SK-N-SH treated with all-trans-retinoic acid at 6 μM for 48 hours (cell line): ENCODE measurements around the gene SSU72.
"Not testable (repeated sequence)": the region's sequence is repeated elsewhere in the genome, so short reads cannot be mapped to it uniquely, and the experiment has no call there.

Source experiments
- ARNTL ChIP-seq: fragments of 450-650 bp; formaldehyde crosslinking; IDR thresholded peaks from 2 replicates; pipeline ENCODE4 v1.5.0; 2020; ENCODE audit warnings: low read depth, mild to moderate bottlenecking, moderate library complexity, borderline replicate concordance
- ZC3H10 ChIP-seq: fragments of 250-450 bp; sonication (Bioruptor Pico); IDR thresholded peaks from 2 replicates; pipeline ENCODE4 v1.5.1; 2021; ENCODE audit warnings: mild to moderate bottlenecking, moderate library complexity
- ZFP3 ChIP-seq: fragments of 250-450 bp; sonication (Bioruptor Pico); IDR thresholded peaks from 2 replicates; pipeline ENCODE4 v1.5.0; 2020; ENCODE audit warnings: mild to moderate bottlenecking, moderate library complexity
- ZFP30 ChIP-seq: fragments of 450-650 bp; formaldehyde crosslinking; IDR thresholded peaks from 2 replicates; pipeline ENCODE4 v1.5.0; 2022; ENCODE audit warnings: mild to moderate bottlenecking, moderate library complexity
- ZNF8 ChIP-seq: fragments of 450-650 bp; formaldehyde crosslinking; IDR thresholded peaks from 2 replicates; pipeline ENCODE4 v1.5.0; 2020; ENCODE audit warnings: mild to moderate bottlenecking, moderate library complexity
- TF ChIP-seq, protein P1 (sequence below): fragments of 250-450 bp; sonication (Bioruptor Pico); IDR thresholded peaks from 2 replicates; pipeline ENCODE4 v1.8.0; 2020; ENCODE audit warnings: mild to moderate bottlenecking, moderate library complexity, borderline replicate concordance
- TF ChIP-seq, protein P2 (sequence below): fragments of 250-450 bp; sonication (Bioruptor Pico); IDR thresholded peaks from 2 replicates; pipeline ENCODE4 v1.5.0; 2020; ENCODE audit warnings: mild to moderate bottlenecking, moderate library complexity
- TF ChIP-seq, protein P3 (sequence below): fragments of 250-450 bp; sonication (Bioruptor Pico); IDR thresholded peaks from 2 replicates; pipeline ENCODE4 v1.8.0; 2021; ENCODE audit warnings: low read depth, mild to moderate bottlenecking, moderate library complexity, borderline replicate concordance
- TF ChIP-seq, protein P4 (sequence below): fragments of 250-450 bp; sonication (Bioruptor Pico); IDR thresholded peaks from 2 replicates; pipeline ENCODE4 v1.5.1; 2020; ENCODE audit warnings: low read depth, mild to moderate bottlenecking, moderate library complexity

DNA sequence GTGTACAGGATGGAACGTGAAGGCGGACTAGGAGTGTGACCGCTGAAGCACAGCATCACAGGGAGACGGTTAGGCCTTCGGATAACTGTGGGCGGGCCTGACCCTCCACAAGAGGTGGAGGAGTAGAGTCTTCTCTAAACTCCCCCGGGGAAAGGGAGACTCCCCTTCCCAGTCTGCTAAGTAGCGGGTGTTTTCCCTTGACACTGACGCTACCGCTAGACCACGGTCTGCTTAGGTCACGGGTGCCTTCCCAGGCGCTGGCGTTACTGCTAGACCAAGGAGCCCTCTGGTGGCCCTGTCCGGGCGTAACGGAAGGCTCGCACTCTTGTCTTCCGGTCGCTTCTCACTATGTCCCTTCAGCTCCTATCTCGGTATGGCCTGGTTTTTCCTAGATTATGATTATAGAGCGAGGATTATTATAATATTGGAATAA lies 69.3 kb downstream of the SSU72 start:
- TF ChIP-seq ZC3H10; ARNTL (CRISPR knock-in tag); ZFP3 (CRISPR knock-in tag); ZNF8 (CRISPR knock-in tag); ZFP30 (CRISPR knock-in tag): not testable (repeated sequence)
- TF ChIP-seq, protein P1, sequence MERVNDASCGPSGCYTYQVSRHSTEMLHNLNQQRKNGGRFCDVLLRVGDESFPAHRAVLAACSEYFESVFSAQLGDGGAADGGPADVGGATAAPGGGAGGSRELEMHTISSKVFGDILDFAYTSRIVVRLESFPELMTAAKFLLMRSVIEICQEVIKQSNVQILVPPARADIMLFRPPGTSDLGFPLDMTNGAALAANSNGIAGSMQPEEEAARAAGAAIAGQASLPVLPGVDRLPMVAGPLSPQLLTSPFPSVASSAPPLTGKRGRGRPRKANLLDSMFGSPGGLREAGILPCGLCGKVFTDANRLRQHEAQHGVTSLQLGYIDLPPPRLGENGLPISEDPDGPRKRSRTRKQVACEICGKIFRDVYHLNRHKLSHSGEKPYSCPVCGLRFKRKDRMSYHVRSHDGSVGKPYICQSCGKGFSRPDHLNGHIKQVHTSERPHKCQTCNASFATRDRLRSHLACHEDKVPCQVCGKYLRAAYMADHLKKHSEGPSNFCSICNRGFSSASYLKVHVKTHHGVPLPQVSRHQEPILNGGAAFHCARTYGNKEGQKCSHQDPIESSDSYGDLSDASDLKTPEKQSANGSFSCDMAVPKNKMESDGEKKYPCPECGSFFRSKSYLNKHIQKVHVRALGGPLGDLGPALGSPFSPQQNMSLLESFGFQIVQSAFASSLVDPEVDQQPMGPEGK, result not testable (repeated sequence)
- TF ChIP-seq, protein P2, sequence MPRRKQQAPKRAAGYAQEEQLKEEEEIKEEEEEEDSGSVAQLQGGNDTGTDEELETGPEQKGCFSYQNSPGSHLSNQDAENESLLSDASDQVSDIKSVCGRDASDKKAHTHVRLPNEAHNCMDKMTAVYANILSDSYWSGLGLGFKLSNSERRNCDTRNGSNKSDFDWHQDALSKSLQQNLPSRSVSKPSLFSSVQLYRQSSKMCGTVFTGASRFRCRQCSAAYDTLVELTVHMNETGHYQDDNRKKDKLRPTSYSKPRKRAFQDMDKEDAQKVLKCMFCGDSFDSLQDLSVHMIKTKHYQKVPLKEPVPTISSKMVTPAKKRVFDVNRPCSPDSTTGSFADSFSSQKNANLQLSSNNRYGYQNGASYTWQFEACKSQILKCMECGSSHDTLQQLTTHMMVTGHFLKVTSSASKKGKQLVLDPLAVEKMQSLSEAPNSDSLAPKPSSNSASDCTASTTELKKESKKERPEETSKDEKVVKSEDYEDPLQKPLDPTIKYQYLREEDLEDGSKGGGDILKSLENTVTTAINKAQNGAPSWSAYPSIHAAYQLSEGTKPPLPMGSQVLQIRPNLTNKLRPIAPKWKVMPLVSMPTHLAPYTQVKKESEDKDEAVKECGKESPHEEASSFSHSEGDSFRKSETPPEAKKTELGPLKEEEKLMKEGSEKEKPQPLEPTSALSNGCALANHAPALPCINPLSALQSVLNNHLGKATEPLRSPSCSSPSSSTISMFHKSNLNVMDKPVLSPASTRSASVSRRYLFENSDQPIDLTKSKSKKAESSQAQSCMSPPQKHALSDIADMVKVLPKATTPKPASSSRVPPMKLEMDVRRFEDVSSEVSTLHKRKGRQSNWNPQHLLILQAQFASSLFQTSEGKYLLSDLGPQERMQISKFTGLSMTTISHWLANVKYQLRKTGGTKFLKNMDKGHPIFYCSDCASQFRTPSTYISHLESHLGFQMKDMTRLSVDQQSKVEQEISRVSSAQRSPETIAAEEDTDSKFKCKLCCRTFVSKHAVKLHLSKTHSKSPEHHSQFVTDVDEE (CRISPR knock-in tag), result not testable (repeated sequence)
- TF ChIP-seq, protein P3, sequence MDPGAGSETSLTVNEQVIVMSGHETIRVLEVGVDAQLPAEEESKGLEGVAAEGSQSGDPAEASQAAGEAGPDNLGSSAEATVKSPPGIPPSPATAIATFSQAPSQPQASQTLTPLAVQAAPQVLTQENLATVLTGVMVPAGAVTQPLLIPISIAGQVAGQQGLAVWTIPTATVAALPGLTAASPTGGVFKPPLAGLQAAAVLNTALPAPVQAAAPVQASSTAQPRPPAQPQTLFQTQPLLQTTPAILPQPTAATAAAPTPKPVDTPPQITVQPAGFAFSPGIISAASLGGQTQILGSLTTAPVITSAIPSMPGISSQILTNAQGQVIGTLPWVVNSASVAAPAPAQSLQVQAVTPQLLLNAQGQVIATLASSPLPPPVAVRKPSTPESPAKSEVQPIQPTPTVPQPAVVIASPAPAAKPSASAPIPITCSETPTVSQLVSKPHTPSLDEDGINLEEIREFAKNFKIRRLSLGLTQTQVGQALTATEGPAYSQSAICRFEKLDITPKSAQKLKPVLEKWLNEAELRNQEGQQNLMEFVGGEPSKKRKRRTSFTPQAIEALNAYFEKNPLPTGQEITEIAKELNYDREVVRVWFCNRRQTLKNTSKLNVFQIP (CRISPR knock-in tag), result not testable (repeated sequence)
- TF ChIP-seq, protein P4, sequence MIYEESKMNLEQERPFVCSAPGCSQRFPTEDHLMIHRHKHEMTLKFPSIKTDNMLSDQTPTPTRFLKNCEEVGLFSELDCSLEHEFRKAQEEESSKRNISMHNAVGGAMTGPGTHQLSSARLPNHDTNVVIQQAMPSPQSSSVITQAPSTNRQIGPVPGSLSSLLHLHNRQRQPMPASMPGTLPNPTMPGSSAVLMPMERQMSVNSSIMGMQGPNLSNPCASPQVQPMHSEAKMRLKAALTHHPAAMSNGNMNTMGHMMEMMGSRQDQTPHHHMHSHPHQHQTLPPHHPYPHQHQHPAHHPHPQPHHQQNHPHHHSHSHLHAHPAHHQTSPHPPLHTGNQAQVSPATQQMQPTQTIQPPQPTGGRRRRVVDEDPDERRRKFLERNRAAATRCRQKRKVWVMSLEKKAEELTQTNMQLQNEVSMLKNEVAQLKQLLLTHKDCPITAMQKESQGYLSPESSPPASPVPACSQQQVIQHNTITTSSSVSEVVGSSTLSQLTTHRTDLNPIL, result not testable (repeated sequence)
